Heart right ventricle (tissue), 16 donors: ENCODE results near the gene DFFB. TPM values are rescaled to one million over a fixed set of nuclear protein-coding genes. Genes with fewer than 3 reads are reported as not detected.

Source experiments
- ATAC-seq, 8 donors: fragments of 200-7000 bp; cut with Tn5 transposase; one replicate each; pipeline ENCODE4 v1.9.1; 2020; ENCODE audit warnings: mild to moderate bottlenecking in 8 of 8, moderate library complexity in 8 of 8, moderate number of reproducible peaks in 1 of 8
- DNase-seq, 2 donors: peaks; one replicate each; pipeline ENCODE4 v3.0.0-alpha.2; 2020
- H3K27ac ChIP-seq, 10 donors: fragments of 200-600 bp; sonication (generic) in 2 of 10; one replicate each; pipeline versions ENCODE4 v1.5.0 to v1.8.0; 2020 to 2022; ENCODE audit warnings: mild to moderate bottlenecking in 3 of 10
- H3K27me3 ChIP-seq, 7 donors: fragments of 200-600 bp; one replicate each; pipeline ENCODE4 v1.8.0; 2021 to 2022; ENCODE audit warnings: mild to moderate bottlenecking in 2 of 7
- H3K36me3 ChIP-seq, 9 donors: fragments of 200-600 bp; sonication (generic) in 1 of 9; one replicate each; pipeline versions ENCODE4 v1.5.0 to v1.8.0; 2020 to 2022; ENCODE audit warnings: mild to moderate bottlenecking in 2 of 9
- H3K4me1 ChIP-seq, 9 donors: fragments of 200-600 bp; sonication (generic) in 1 of 9; one replicate each; pipeline versions ENCODE4 v1.5.0 to v1.8.0; 2020 to 2022; ENCODE audit warnings: mild to moderate bottlenecking in 4 of 9
- H3K4me3 ChIP-seq, 10 donors: fragments of 200-600 bp; sonication (generic) in 2 of 10; one replicate each; pipeline versions ENCODE4 v1.5.0 to v1.8.0; 2020 to 2022; ENCODE audit warnings: mild to moderate bottlenecking in 7 of 10, moderate library complexity in 2 of 10
- H3K9me3 ChIP-seq, 11 donors: fragments of 200-600 bp in 10 of 11; sonication (generic) in 2 of 11; one replicate each; pipeline versions ENCODE4 v1.5.0 to v1.8.0; 2013 to 2022; ENCODE audit warnings: mild to moderate bottlenecking in 2 of 11, control low read depth in 1 of 11, moderate library complexity in 1 of 11
- CTCF ChIP-seq, 9 donors: fragments of 200-600 bp; sonication (generic) in 2 of 9; IDR thresholded peaks; one replicate each; pipeline versions ENCODE4 v1.5.0 to v1.8.0; 2021 to 2022; ENCODE audit warnings: antibody characterized with exemption in 9 of 9, mild to moderate bottlenecking in 5 of 9, moderate library complexity in 1 of 9
- WGBS, 2 donors: extraction: QIAGEN DNeasy Blood & Tissue Kit; methylation state at CpG; one replicate each; pipeline ENCODE4 v1.1.7; 2013; ENCODE audit warnings: inconsistent platforms in 1 of 2; 5-methylcytosine and 5-hydroxymethylcytosine counted together
- intact Hi-C, 10 donors: fragments of 100-400 bp; cut with DNase I; formaldehyde crosslinking; loops; one replicate each; pipeline versions ENCODE4 v1.11.1 to v1.14.2; 2022
- polyA plus RNA-seq, 2 donors: library from polyadenylated mRNA; stranded (reverse); fragments of 200-250 nt; gene quantifications; one replicate each; pipeline ENCODE4 v1.2.3, GENCODE V29; 2013
- total RNA-seq, 10 donors: library from RNA; stranded (reverse); fragmentation: NEBNext Ultra II Directional in 3 of 10; extraction: Animal tissue kit (Norgen Biotek cat#: 25700) in 3 of 10; gene quantifications; one replicate each; pipeline versions ENCODE4 v1.2.1 to v1.2.4, GENCODE V29; 2021 to 2023
- donor health status: Arrhythmogenic right ventricular cardiomyopathy.
- donor health status: ischemic (EF 13 %, LVEDD 7.1; RV severe dilation, severe dysfunction).
- donor health status: healthy with polysubstance abuse.
- donor health status: DM: no; HTN: yes; CAD: no.
- donor health status: DM: no; HTN: no; CAD: no.
- donor health status: ischemic (EF 25% LVEDD 6.9; RV normal size, moderate dysfunction).
- donor health status: ischemic (EF 25% LVEDD 5.7; RV mildly dilated, moderate dysfunction).
- donor health status: healthy.
- donor health status: DM: yes; HTN: yes; CAD: no.
- donor health status: Ischemic cardiomyopathy.
- donor health status: ischemic (EF 35%, LVEDD 5.7; RV mildly dilated, moderate dysfunction).
- donor health status: nonischemic (EF 11% LVEDD 7.7; RV severe dilation, severe dysfunction).
- donor health status: DM: yes; HTN: yes; CAD: no.
- donor health status: PGD.
- donor health status: ischemic (EF 29% LVEDD 5.4; RV normal size, mild dysfunction).
- donor health status: nonischemic (EF 23%, LVEDD 6.1; RV moderate dilation, normal function).

DFFB gene
- total and polyA plus RNA-seq, 12 donors = 1.2 to 7.9 (median 2.3) TPM

GRCh38 chr1:3910857-3911845 lies 53.9 kb downstream of the DFFB start:
- no peak overlapping the region for H3K4me3 ChIP-seq
- 11 to 13% methylated on average over 35 of the region's 35 CpGs for WGBS, 2 donors
- TF ChIP-seq CTCF (IDR thresholded peaks at IDR 0.05) = peak; percentile 34 to 75 (median 70)
- no peaks in the 10 kb centered on the region for H3K9me3 ChIP-seq
- DNase-seq (peak; percentile 52 to 70), ATAC-seq (peak in 7 of 8 donors; percentile 41 to 79 (median 72))
- H3K36me3 ChIP-seq = no peaks in the 10 kb centered on the region
- H3K27ac ChIP-seq = no peak overlapping the region
- intact Hi-C loops = loop anchor here in 4 of 10 donors (5.0 to 10.0 kb wide), 6 partner anchors 744 to 1836 kb away; partner anchors contain the start of gene AJAP1 (in 1 of the 4)
- H3K27me3 ChIP-seq = peaks cover 0 to 44% (median 30%) of the 10 kb centered on the region in 7 donors
- peaks cover 0 to 5% (median 0%) of the 10 kb centered on the region in 9 donors for H3K4me1 ChIP-seq

GRCh38 chr1:3911981-3912808 lies 54.9 kb downstream of the DFFB start:
- Histone ChIP-seq H3K4me3 (no peak overlapping the region), H3K27me3 (peaks cover 0 to 50% (median 37%) of the 10 kb centered on the region in 7 donors), H3K4me1 (peaks cover 0 to 5% (median 0%) of the 10 kb centered on the region in 9 donors), H3K27ac (no peak overlapping the region), H3K36me3 (no peaks in the 10 kb centered on the region), H3K9me3 (no peaks in the 10 kb centered on the region)
- WGBS, 2 donors = 86 to 91% methylated on average over 38 of the region's 38 CpGs
- intact Hi-C loops = loop anchor here in 4 of 10 donors (5.0 to 10.0 kb wide), 6 partner anchors 743 to 1835 kb away; partner anchors contain the start of gene AJAP1 (in 1 of the 4)
- no peak for TF ChIP-seq CTCF (IDR thresholded peaks at IDR 0.05)
- no peak for DNase-seq
- no peak for ATAC-seq

- Histone ChIP-seq H3K4me3 (no peak overlapping the region), H3K27me3 (peaks cover 0 to 56% (median 45%) of the 10 kb centered on the region in 7 donors), H3K36me3 (no peaks in the 10 kb centered on the region), H3K4me1 (peaks cover 0 to 5% (median 0%) of the 10 kb centered on the region in 9 donors), H3K27ac (no peak overlapping the region), H3K9me3 (no peaks in the 10 kb centered on the region)
- no peak for ATAC-seq
- DNase-seq = no peak
- TF ChIP-seq CTCF (IDR thresholded peaks at IDR 0.05) = no peak
- 90 to 93% methylated on average over 23 of the region's 23 CpGs for WGBS, 2 donors
- intact Hi-C loops = loop anchor here in 4 of 10 donors (5.0 to 10.0 kb wide), 6 partner anchors 742 to 1834 kb away; partner anchors contain the start of gene AJAP1 (in 1 of the 4)
Measured at GRCh38 chr1:3912809-3913685, 55.8 kb downstream of the DFFB start.
